ENCODE measurements around the gene DDX5.

DDX5 gene

GRCh38 chr17:64496786-64497564 is 9.1 kb downstream of the DDX5 start, which contains the start of gene POLG2 (continued):
- TF ChIP-seq PRDM10 (tag by site-specific recombination; IDR thresholded peaks at IDR 0.05) (peak; percentile 48; the same call in 1 of the 2 replicates), ZNF776 (tag by site-specific recombination; IDR thresholded peaks at IDR 0.05; ENCODE audit: borderline replicate concordance) (no peak), PRDM4 (tag by site-specific recombination; IDR thresholded peaks at IDR 0.05) (no peak), ZBTB20 (tag by site-specific recombination; IDR thresholded peaks at IDR 0.05) (no peak), ZBTB1 (tag by site-specific recombination; IDR thresholded peaks at IDR 0.05) (no peak), EGR2 (tag by site-specific recombination; IDR thresholded peaks at IDR 0.05; ENCODE audit: low read depth) (peak; percentile 52), ZBTB7A (tag by site-specific recombination; IDR thresholded peaks at IDR 0.05; ENCODE audit: low read depth) (no peak), ZNF645 (tag by site-specific recombination; IDR thresholded peaks at IDR 0.05) (no peak), ZNF391 (tag by site-specific recombination; IDR thresholded peaks at IDR 0.05; ENCODE audit: borderline replicate concordance, low read depth) (no peak), ELK4 (IDR thresholded peaks at IDR 0.05; ENCODE audit: borderline replicate concordance, low read depth, low read length) (no peak), ZNF311 (tag by site-specific recombination; IDR thresholded peaks at IDR 0.05; ENCODE audit: borderline replicate concordance) (no peak), ZNF292 (tag by site-specific recombination; IDR thresholded peaks at IDR 0.05; ENCODE audit: borderline replicate concordance, low read depth) (no peak), ZNF558 (tag by site-specific recombination; IDR thresholded peaks at IDR 0.05) (no peak), ZNF843 (tag by site-specific recombination; IDR thresholded peaks at IDR 0.05) (no peak), ZNF174 (tag by site-specific recombination; IDR thresholded peaks at IDR 0.05) (no peak), ZNF768 (tag by site-specific recombination; IDR thresholded peaks at IDR 0.05) (no peak), PRDM2 (tag by site-specific recombination; IDR thresholded peaks at IDR 0.05; ENCODE audit: borderline replicate concordance) (no peak), ZFP69B (tag by site-specific recombination; IDR thresholded peaks at IDR 0.05) (0 out of 2 replicates have a peak, but pooled peaks have one; percentile 44), ZNF626 (tag by site-specific recombination; IDR thresholded peaks at IDR 0.05) (no peak; the same call in 1 of the 2 replicates), BCL11A (tag by site-specific recombination; IDR thresholded peaks at IDR 0.05; ENCODE audit: low read depth) (no peak), ZNF623 (tag by site-specific recombination; IDR thresholded peaks at IDR 0.05) (no peak), ZSCAN4 (tag by site-specific recombination; IDR thresholded peaks at IDR 0.05) (no peak), REPIN1 (tag by site-specific recombination; IDR thresholded peaks at IDR 0.05; ENCODE audit: low read depth) (no peak)
